ENCODE data around the gene ORC5. TPM values are rescaled to one million over a fixed set of nuclear protein-coding genes. Genes with fewer than 3 reads are reported as not detected.

The ORC5 gene
- total RNA-seq: 10 to 100 TPM; 14.9 to 17.6 (median 15.5) TPM
- long read RNA-seq, donor 1, transcript ORC5-201 (14 exons, 1,958 nt): major isoform, 15 of 20 reads
- long read RNA-seq, donor 1, partial matches to known transcripts: 0 of 20 reads
- long read RNA-seq, donor 1, other reads (novel, unspliced or antisense): 3 of 20 reads
- long read RNA-seq, donor 2, transcript ORC5-201 (14 exons, 1,958 nt): major isoform, 5 of 9 reads
- long read RNA-seq, donor 2, partial matches to known transcripts: 2 of 9 reads
- long read RNA-seq, donor 2, other reads (novel, unspliced or antisense): 2 of 9 reads

DNA sequence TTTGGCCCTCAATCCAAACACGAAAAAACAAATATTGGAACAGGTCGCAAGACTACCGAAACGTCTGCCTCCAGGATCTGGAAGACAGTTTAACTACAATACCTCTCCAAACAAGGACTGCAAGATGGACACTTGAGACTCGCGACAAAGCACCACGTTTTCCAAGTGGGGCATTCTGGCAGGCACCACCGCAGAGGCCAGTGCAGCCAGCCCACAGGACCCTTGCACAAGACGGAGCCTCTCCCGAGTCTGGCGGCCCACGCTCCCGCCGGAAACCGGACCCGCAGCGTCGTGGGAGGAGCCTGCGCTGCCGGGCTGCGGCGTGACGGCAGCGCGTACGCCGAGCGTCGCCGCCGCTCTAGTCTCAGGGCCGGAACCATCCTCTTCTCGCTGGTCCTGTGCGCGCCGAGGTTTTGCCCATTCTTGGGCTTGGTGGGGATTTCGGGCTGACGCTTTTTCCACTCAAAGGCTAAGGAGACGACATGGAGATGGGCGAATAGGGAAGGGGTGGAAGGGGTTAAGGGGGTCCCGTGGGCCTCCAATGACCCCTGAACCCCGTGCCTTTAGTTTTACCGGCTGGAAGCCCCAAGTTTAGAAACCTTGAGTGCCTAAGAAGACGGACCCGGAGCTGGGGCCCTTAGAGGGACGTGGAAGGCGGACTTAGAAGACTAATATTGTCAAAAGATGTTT is at the start of gene ORC5:
Gene ORC5 (minus strand): TSS at position 283 of the 690 bp plus-strand sequence. CDS start 109 bp downstream, at position 174.
- peak within 1 kb of the TSS; percentile 65 for H3K4me3 ChIP-seq
- DNase-seq (peak; percentile 80 to 87 (median 86)), ATAC-seq (peak; percentile 99)

DNA sequence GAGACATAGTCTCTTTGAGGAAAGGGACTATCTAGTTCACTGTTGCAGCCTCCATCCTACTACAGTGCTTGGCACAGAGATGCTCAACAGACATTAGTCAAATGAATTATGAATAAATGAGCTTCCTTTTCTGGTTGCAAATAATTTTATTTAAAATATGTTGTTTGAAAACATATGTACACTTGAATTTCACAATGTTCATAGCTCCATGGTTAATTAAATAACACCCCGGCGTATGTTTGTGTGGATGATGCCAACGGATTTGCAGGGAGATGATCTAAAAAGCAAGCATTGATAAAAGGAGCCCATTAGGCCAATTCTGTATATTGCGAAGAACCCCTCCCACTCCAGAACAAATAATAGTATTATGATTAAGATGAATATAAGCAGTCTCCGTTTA is 47.8 kb upstream of the ORC5 start:
- intact Hi-C loops (cut with DNase I, micrococcal nuclease): no loop called here
- no peak overlapping the region for H3K4me3 ChIP-seq
- H3K9me3 ChIP-seq: no peaks in the 10 kb centered on the region
- no peaks in the 10 kb centered on the region for H3K36me3 ChIP-seq (ENCODE audit: low read depth)
- DNase-seq (no peak), ATAC-seq (no peak)
- H3K4me1 ChIP-seq (ENCODE audit: low read depth): no peaks in the 10 kb centered on the region
- TF ChIP-seq, protein P1, sequence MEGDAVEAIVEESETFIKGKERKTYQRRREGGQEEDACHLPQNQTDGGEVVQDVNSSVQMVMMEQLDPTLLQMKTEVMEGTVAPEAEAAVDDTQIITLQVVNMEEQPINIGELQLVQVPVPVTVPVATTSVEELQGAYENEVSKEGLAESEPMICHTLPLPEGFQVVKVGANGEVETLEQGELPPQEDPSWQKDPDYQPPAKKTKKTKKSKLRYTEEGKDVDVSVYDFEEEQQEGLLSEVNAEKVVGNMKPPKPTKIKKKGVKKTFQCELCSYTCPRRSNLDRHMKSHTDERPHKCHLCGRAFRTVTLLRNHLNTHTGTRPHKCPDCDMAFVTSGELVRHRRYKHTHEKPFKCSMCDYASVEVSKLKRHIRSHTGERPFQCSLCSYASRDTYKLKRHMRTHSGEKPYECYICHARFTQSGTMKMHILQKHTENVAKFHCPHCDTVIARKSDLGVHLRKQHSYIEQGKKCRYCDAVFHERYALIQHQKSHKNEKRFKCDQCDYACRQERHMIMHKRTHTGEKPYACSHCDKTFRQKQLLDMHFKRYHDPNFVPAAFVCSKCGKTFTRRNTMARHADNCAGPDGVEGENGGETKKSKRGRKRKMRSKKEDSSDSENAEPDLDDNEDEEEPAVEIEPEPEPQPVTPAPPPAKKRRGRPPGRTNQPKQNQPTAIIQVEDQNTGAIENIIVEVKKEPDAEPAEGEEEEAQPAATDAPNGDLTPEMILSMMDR (IDR thresholded peaks at IDR 0.05): no peak

More for the DNA sequence above, at the start of gene ORC5:
- intact Hi-C loops (cut with DNase I, micrococcal nuclease): no loop called here
- TF ChIP-seq, protein P1 (IDR thresholded peaks at IDR 0.05): no peak
- Histone ChIP-seq H3K36me3 (ENCODE audit: low read depth) (no peaks in the 10 kb centered on the region), H3K4me1 (ENCODE audit: low read depth) (peaks cover 17% of the 10 kb centered on the region), H3K9me3 (no peaks in the 10 kb centered on the region)

DNA sequence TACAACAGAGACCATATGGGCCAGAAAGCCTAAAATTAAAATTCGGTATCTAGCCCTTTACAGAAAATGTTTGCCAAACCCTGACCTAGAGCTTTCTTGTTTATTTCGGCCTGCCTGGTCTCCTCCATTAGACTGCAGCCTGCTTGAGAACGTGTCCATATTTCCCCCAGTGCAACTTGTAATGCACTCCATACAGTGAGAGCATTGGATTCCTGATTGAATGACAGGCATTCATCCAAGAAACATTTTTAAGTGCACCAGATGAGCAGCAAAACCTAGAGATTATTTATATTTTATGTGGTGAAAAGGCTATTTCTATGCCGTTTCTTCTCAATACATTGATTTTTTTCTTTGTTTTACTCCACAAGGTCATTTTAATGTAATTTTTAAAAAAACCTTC is 47.4 kb upstream of the ORC5 start:
- Histone ChIP-seq H3K4me1 (ENCODE audit: low read depth) (no peaks in the 10 kb centered on the region), H3K9me3 (no peaks in the 10 kb centered on the region), H3K4me3 (no peak overlapping the region), H3K36me3 (ENCODE audit: low read depth) (no peaks in the 10 kb centered on the region)
- intact Hi-C loops (cut with DNase I, micrococcal nuclease): no loop called here
- ATAC-seq (no peak), DNase-seq (no peak)
- TF ChIP-seq, protein P1 (IDR thresholded peaks at IDR 0.05): no peak

DNA sequence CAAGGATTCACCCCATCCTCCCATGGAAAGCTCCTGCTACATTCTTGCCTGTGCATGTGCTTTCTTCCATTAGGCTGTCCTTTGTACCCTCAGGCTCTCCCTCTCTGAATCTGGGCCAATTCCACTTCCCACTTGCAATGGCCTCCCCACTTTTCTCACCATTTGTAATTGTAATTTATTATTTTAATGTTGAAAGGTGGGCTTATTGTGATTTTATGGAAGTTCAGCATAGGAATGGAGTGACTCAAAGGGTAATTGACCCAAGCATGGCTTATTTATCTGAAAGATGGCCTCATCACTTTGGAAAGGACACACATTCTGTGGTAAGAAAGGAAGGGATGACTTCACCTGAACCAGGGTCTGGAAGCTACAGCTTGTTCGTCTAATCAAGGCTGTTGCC is 46.9 kb upstream of the ORC5 start:
- H3K9me3 ChIP-seq: no peaks in the 10 kb centered on the region
- ATAC-seq (no peak), DNase-seq (no peak)
- H3K36me3 ChIP-seq (ENCODE audit: low read depth): no peaks in the 10 kb centered on the region
- H3K4me3 ChIP-seq: no peak overlapping the region
- intact Hi-C loops (cut with DNase I, micrococcal nuclease): no loop called here
- H3K4me1 ChIP-seq (ENCODE audit: low read depth): no peaks in the 10 kb centered on the region
- TF ChIP-seq, protein P1 (IDR thresholded peaks at IDR 0.05): no peak

DNA sequence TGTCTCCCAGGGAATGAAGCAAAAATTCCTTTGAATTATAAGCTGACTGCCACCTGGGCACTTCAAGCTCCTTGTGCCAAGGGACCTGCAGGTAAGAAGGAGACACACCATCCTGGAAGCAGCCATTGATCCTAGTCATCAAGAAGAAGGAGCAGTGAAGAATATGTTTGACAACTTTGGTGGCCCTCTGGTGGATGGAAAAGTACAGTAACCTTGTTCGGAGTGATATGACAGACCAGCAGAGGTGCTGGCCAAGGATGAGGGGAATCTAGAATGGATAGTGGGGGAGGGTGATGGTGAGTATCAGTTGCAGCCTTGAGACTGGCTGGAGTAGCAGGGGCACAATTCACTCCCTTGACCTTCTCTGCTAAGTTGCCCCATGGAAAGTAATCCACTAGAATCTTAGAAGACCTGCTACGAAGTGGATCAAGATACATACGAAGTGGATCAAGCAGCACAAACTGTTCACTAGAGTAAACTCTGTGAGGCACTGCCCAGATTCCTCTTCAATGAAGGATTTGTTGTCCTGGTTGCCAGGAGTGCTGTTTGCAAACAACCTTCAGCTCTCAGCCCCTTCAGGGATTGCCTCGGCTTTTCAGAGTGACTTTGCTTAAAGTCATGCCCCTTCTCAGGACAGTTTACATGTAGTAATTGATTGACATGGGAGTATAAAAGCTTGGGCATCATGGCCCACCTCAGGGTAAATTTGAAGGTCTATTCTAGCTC is 44.8 kb upstream of the ORC5 start:
- Histone ChIP-seq H3K36me3 (ENCODE audit: low read depth) (no peaks in the 10 kb centered on the region), H3K9me3 (no peaks in the 10 kb centered on the region), H3K4me1 (ENCODE audit: low read depth) (no peaks in the 10 kb centered on the region), H3K4me3 (no peak overlapping the region)
- ATAC-seq (peak; percentile 36), DNase-seq (peak in 1 of 3 donors; percentile 20)
- intact Hi-C loops (cut with DNase I, micrococcal nuclease): no loop called here
- TF ChIP-seq, protein P1 (IDR thresholded peaks at IDR 0.05): no peak
